Brain microvascular endothelial cell (primary cell): ENCODE measurements around the gene WNK1.
"Not testable (repeated sequence)": the region's sequence is repeated elsewhere in the genome, so short reads cannot be mapped to it uniquely, and the experiment has no call there.

Source experiments
- DNase-seq: peaks from one replicate; pipeline ENCODE4 v3.0.0-alpha.2; 2020
- H3K27ac ChIP-seq: fragments of 250-450 bp; sonication (Bioruptor Pico); 2 replicates; pipeline ENCODE4 v1.5.1; 2020; ENCODE audit warnings: mild to moderate bottlenecking, moderate library complexity
- H3K27me3 ChIP-seq: fragments of 250-450 bp; sonication (Bioruptor Pico); replicated peaks from 2 replicates; pipeline ENCODE4 v1.5.1; 2020; ENCODE audit warnings: mild to moderate bottlenecking
- H3K36me3 ChIP-seq: fragments of 250-450 bp; sonication (Bioruptor Pico); replicated peaks from 2 replicates; pipeline ENCODE4 v1.5.1; 2020; ENCODE audit warnings: mild to moderate bottlenecking
- H3K4me3 ChIP-seq: 2 replicates; pipeline ENCODE4 v1.5.1; 2011; ENCODE audit warnings: low read depth, mild to moderate bottlenecking, control low read depth, low read length, moderate library complexity
- CTCF ChIP-seq: IDR thresholded peaks from 2 replicates; pipeline ENCODE4 v1.5.1; 2011; ENCODE audit warnings: low read depth, mild to moderate bottlenecking, moderate library complexity, low read length, control low read depth, inconsistent platforms; ENCODE audit errors: missing control alignments
- in situ Hi-C: cut with HindIII; loops from 2 replicates; pipeline ENCODE4 v1.10.0; 2017; ENCODE audit warnings: low sequenced_read_pairs, low pct_ligation_motif_present

WNK1 gene

GRCh38 chr12:779745-780734 lies 27.7 kb downstream of the WNK1 start:
- Histone ChIP-seq H3K27ac (peak overlapping the region; percentile 29), H3K27me3 (no peaks in the 10 kb centered on the region), H3K4me3 (no peak overlapping the region), H3K36me3 (no peaks in the 10 kb centered on the region)
- peak; percentile 13 for DNase-seq
- in situ Hi-C loops = no loop called here
- TF ChIP-seq CTCF = no peak

- in situ Hi-C loops = no loop called here
- H3K27me3 ChIP-seq = no peaks in the 10 kb centered on the region
- H3K36me3 ChIP-seq = no peaks in the 10 kb centered on the region
- no peak overlapping the region for H3K27ac ChIP-seq
- no peak for DNase-seq
- no peak overlapping the region for H3K4me3 ChIP-seq
- no peak for TF ChIP-seq CTCF
These were observed 28.5 kb downstream of the WNK1 start for GRCh38 chr12:780750-781379.

- TF ChIP-seq CTCF = no peak
- in situ Hi-C loops = no loop called here
- Histone ChIP-seq H3K27me3 (no peaks in the 10 kb centered on the region), H3K36me3 (no peaks in the 10 kb centered on the region), H3K4me3 (no peak overlapping the region), H3K27ac (no peak overlapping the region)
- no peak for DNase-seq
These were observed 33.3 kb downstream of the WNK1 start for GRCh38 chr12:785706-786105.

- Histone ChIP-seq H3K4me3 (no peak overlapping the region), H3K27ac (peak overlapping the region; percentile 23), H3K27me3 (no peaks in the 10 kb centered on the region), H3K36me3 (no peaks in the 10 kb centered on the region)
- in situ Hi-C loops = no loop called here
- no peak for TF ChIP-seq CTCF
- DNase-seq = no peak
These were observed 35.9 kb downstream of the WNK1 start for GRCh38 chr12:788288-788687.

GRCh38 chr12:788762-789161 lies 36.4 kb downstream of the WNK1 start:
- in situ Hi-C loops, H3K27me3 ChIP-seq, DNase-seq, H3K36me3 ChIP-seq, H3K4me3 ChIP-seq: not testable (repeated sequence)
- H3K27ac ChIP-seq = peak overlapping the region; percentile 23

- no peak for DNase-seq
- in situ Hi-C loops = no loop called here
- Histone ChIP-seq H3K27ac (no peak overlapping the region), H3K27me3 (no peaks in the 10 kb centered on the region), H3K36me3 (no peaks in the 10 kb centered on the region), H3K4me3 (no peak overlapping the region)
- TF ChIP-seq CTCF = no peak
These were observed 37.6 kb downstream of the WNK1 start for GRCh38 chr12:789852-790563.
